Activated naive CD4-positive, alpha-beta T cell treated with anti-CD3 and anti-CD28 coated beads, Interleukin-2, amount 10 ng/mL, durations not matched to agents 7 days and 5 days (primary cell): ENCODE results near the gene MIAT.
"Not testable (repeated sequence)": the region's sequence is repeated elsewhere in the genome, so short reads cannot be mapped to it uniquely, and the experiment has no call there.

ENCODE experiments used
- CTCF ChIA-PET: fragments of 350-600 bp; sonication (Branson Sonifier 250); formaldehyde crosslinking; loops from one replicate; lab custom pipeline; 2021; ENCODE audit warnings: antibody characterized with exemption; lab: Charles Lee
- DNase-seq: peaks from one replicate; pipeline ENCODE4 v3.0.0-alpha.2; 2020
- H3K27ac Mint-ChIP-seq: one replicate; pipeline ENCODE4 v1.8.0; 2021; ENCODE audit warnings: mild to moderate bottlenecking, moderate library complexity, mixed read lengths
- H3K27me3 Mint-ChIP-seq: one replicate; pipeline ENCODE4 v1.8.0; 2021; ENCODE audit warnings: mild to moderate bottlenecking, mixed read lengths
- H3K36me3 Mint-ChIP-seq: one replicate; pipeline ENCODE4 v1.8.0; 2021; ENCODE audit warnings: mixed read lengths
- H3K4me1 Mint-ChIP-seq: one replicate; pipeline ENCODE4 v1.8.0; 2021; ENCODE audit warnings: mixed read lengths
- H3K4me3 Mint-ChIP-seq: one replicate; pipeline ENCODE4 v1.8.0; 2021; ENCODE audit warnings: mild to moderate bottlenecking, moderate library complexity, mixed read lengths
- H3K9me3 Mint-ChIP-seq: one replicate; pipeline ENCODE4 v1.8.0; 2021; ENCODE audit warnings: mixed read lengths

The MIAT gene

DNA sequence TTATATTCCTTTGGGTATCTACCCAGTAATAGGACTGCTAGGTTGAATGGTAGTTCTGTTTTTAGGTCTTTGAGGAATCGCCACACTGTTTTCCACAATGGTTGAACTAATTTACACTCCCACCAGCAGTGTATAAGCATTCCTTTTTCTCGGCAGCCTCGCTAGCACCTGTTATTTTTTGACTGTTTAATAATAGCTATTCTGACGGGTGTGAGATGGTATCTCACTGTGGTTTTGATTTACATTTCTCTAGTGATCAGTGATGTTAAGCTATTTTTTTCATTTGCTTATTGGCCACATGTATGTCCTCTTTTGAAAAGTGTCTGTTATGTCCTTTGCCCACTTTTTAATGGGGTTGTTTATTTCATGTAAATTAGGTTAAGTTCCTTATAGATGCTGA, 48.0 kb downstream of the MIAT start:
- H3K27ac Mint-ChIP-seq, DNase-seq, H3K27me3 Mint-ChIP-seq, H3K4me1 Mint-ChIP-seq, CTCF ChIA-PET, H3K4me3 Mint-ChIP-seq, H3K9me3 Mint-ChIP-seq: not testable (repeated sequence)
- peaks cover 22% of the 10 kb centered on the region for H3K36me3 Mint-ChIP-seq

DNA sequence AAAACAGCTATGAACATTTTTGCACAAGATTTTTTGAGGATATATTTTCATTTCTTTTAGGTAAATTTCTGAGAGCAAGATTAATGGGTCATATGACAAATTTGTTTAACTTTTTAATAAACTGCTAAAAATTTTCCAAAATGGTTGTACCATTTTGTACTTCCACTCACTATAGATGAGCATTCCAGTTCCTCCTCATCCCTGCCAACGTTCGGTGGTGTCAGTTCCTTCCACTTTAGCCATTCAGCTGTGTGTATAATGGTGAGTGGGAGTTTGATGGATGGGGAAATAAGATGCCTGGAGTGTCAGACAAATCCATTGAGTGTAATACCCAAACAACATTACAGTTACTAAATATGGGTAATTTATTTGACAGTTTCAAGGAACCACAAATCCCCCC, 49.7 kb downstream of the MIAT start:
- Mint-ChIP-seq H3K36me3 (peaks cover 30% of the 10 kb centered on the region), H3K27ac (no peak overlapping the region), H3K27me3 (no peaks in the 10 kb centered on the region), H3K4me3 (no peak overlapping the region), H3K9me3 (peaks cover 3% of the 10 kb centered on the region), H3K4me1 (peaks cover 8% of the 10 kb centered on the region)
- DNase-seq = no peak
- CTCF ChIA-PET = no interaction called here

DNA sequence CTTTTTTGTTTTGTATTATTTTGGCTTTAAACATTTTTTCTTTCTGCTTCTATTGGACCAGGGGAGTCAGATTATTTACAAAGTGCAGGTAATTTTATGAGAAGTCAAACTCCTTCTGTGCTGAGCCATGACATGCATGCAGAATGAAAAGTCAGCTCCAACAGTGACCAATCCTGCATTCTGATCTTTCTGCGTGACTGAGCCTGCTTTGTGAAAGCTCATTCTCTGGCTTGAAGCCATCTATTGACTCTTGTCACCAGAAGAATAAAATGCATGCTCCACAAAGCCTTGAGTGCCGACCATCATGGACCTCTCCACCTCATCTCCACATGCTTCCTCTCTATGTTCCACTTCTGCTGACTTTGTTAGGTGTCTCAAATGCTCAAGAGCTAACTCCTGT, 50.2 kb downstream of the MIAT start:
- Mint-ChIP-seq H3K9me3 (peaks cover 3% of the 10 kb centered on the region), H3K4me1 (peaks cover 8% of the 10 kb centered on the region), H3K27ac (no peak overlapping the region), H3K4me3 (no peak overlapping the region), H3K36me3 (peaks cover 30% of the 10 kb centered on the region), H3K27me3 (no peaks in the 10 kb centered on the region)
- DNase-seq = no peak
- CTCF ChIA-PET = no interaction called here

GRCh38 chr22:26708256-26709009, 51.0 kb downstream of the MIAT start:
- H3K4me3 Mint-ChIP-seq = no peak overlapping the region
- DNase-seq = no peak
- no peak overlapping the region for H3K27ac Mint-ChIP-seq
- H3K4me1 Mint-ChIP-seq = peaks cover 8% of the 10 kb centered on the region
- H3K27me3 Mint-ChIP-seq = no peaks in the 10 kb centered on the region
- H3K36me3 Mint-ChIP-seq = peaks cover 30% of the 10 kb centered on the region
- CTCF ChIA-PET = no interaction called here
- peaks cover 3% of the 10 kb centered on the region for H3K9me3 Mint-ChIP-seq

GRCh38 chr22:26709617-26710390, 52.4 kb downstream of the MIAT start:
- no peak overlapping the region for H3K4me3 Mint-ChIP-seq
- H3K27ac Mint-ChIP-seq = no peak overlapping the region
- no peak for DNase-seq
- CTCF ChIA-PET = no interaction called here
- peaks cover 8% of the 10 kb centered on the region for H3K4me1 Mint-ChIP-seq
- H3K9me3 Mint-ChIP-seq = peaks cover 3% of the 10 kb centered on the region
- H3K36me3 Mint-ChIP-seq = peaks cover 30% of the 10 kb centered on the region
- H3K27me3 Mint-ChIP-seq = no peaks in the 10 kb centered on the region

DNA sequence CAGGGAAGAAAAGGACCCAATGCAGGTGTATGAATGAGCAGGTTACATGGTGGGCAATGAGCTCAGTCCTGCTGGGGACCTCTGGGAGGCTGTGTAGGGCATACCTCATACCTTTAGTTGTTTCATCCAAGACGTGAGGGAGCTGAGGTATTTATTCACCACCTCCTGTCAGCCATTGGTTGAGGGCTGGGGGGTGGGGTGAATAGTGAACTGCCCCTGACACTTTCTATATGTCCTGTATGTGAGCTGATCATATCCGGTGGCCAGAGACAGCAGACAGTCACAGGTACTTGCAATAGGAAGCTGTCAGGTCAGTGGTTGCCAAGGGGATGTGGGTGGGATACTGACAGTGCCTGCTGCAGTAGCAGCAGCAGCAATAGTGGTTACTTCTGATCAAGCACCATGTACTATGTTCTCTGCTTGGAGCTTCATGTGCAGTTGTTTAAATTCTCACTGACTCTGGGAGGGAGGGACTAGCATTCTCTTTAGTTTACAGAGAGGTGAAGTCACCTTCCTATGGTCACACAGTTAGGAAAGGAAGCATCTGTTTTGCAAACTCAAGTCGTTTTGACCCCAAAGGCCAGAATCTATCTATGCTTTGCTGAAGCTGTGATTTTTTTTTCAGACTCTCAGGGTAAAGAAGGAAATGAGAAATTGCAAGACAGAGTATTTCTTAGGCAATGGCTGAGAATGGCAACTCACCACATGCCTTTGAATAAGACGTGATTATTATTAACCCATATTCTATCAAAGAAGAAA, 54.0 kb downstream of the MIAT start:
- Mint-ChIP-seq H3K9me3 (peaks cover 3% of the 10 kb centered on the region), H3K27me3 (no peaks in the 10 kb centered on the region), H3K4me3 (no peak overlapping the region), H3K27ac (peak overlapping the region; percentile 24), H3K36me3 (peaks cover 31% of the 10 kb centered on the region), H3K4me1 (peaks cover 8% of the 10 kb centered on the region)
- CTCF ChIA-PET = no interaction called here
- DNase-seq = no peak

GRCh38 chr22:26712158-26712557, 54.8 kb downstream of the MIAT start:
- no peak for DNase-seq
- no peak overlapping the region for H3K4me3 Mint-ChIP-seq
- H3K9me3 Mint-ChIP-seq = peaks cover 2% of the 10 kb centered on the region
- CTCF ChIA-PET = interaction anchor here (0.7 kb wide), 1 partner anchor 21 kb away, joined by 4 read pairs; no protein-coding TSS in a partner anchor
- H3K27me3 Mint-ChIP-seq = no peaks in the 10 kb centered on the region
- peaks cover 8% of the 10 kb centered on the region for H3K4me1 Mint-ChIP-seq
- no peak overlapping the region for H3K27ac Mint-ChIP-seq
- H3K36me3 Mint-ChIP-seq = peaks cover 31% of the 10 kb centered on the region

GRCh38 chr22:26713823-26714449, 56.5 kb downstream of the MIAT start:
- DNase-seq = no peak
- Mint-ChIP-seq H3K9me3 (no peaks in the 10 kb centered on the region), H3K4me3 (no peak overlapping the region), H3K27ac (no peak overlapping the region), H3K36me3 (peaks cover 27% of the 10 kb centered on the region), H3K4me1 (peaks cover 10% of the 10 kb centered on the region), H3K27me3 (no peaks in the 10 kb centered on the region)
- CTCF ChIA-PET = no interaction called here

DNA sequence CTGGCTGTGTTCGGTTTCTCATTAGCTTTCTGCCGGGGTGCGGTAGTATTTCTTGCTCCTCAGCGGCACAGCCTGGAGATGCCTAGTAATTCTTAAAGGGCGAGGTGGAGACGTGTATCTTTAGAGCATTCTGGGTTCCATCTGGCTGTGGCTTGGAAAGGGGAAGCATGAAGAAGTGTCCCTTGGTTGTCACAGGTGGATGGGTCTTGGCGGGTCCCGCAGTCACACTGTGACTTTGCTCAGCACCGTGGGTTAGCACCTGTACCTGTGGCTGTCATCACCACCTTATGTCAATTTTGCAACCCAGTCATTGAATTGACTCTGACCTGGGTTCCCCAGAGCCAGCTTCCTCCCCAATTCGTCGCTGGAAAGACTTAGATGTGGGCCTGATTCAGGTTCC, 57.6 kb downstream of the MIAT start:
- no peak for DNase-seq
- no peaks in the 10 kb centered on the region for H3K27me3 Mint-ChIP-seq
- H3K9me3 Mint-ChIP-seq = no peaks in the 10 kb centered on the region
- CTCF ChIA-PET = no interaction called here
- no peak overlapping the region for H3K4me3 Mint-ChIP-seq
- no peak overlapping the region for H3K27ac Mint-ChIP-seq
- peaks cover 29% of the 10 kb centered on the region for H3K36me3 Mint-ChIP-seq
- H3K4me1 Mint-ChIP-seq = peaks cover 10% of the 10 kb centered on the region

GRCh38 chr22:26715392-26715936, 58.1 kb downstream of the MIAT start:
- CTCF ChIA-PET = no interaction called here
- H3K4me1 Mint-ChIP-seq = peaks cover 10% of the 10 kb centered on the region
- H3K9me3 Mint-ChIP-seq = no peaks in the 10 kb centered on the region
- DNase-seq = no peak
- H3K27me3 Mint-ChIP-seq = no peaks in the 10 kb centered on the region
- H3K4me3 Mint-ChIP-seq = no peak overlapping the region
- peaks cover 31% of the 10 kb centered on the region for H3K36me3 Mint-ChIP-seq
- H3K27ac Mint-ChIP-seq = no peak overlapping the region

DNA sequence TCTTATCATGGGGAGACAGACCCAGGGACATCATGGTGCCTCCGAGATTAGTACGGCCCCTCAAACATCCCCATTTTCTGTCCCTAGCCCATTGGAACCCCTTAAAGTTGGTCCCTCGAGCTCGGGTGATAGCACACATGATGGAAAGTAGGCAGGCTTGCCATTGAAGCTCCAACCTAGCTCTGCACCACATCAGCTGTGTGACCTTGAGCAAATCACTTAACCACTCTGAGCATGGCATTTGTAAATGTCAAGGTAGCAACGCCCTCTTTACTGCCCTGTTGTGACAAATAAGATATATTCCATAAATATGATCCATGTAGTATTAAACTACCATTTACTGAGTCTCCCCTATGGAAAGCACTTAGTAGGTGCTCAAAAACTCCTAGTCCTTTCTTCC, 61.1 kb downstream of the MIAT start:
- Mint-ChIP-seq H3K27me3 (no peaks in the 10 kb centered on the region), H3K36me3 (peaks cover 41% of the 10 kb centered on the region), H3K4me1 (peaks cover 2% of the 10 kb centered on the region), H3K4me3 (no peak overlapping the region), H3K9me3 (no peaks in the 10 kb centered on the region), H3K27ac (no peak overlapping the region)
- CTCF ChIA-PET = no interaction called here
- DNase-seq = no peak

- peaks cover 2% of the 10 kb centered on the region for H3K4me1 Mint-ChIP-seq
- peaks cover 45% of the 10 kb centered on the region for H3K36me3 Mint-ChIP-seq
- DNase-seq = no peak
- no peaks in the 10 kb centered on the region for H3K27me3 Mint-ChIP-seq
- H3K4me3 Mint-ChIP-seq = no peak overlapping the region
- no peaks in the 10 kb centered on the region for H3K9me3 Mint-ChIP-seq
- no peak overlapping the region for H3K27ac Mint-ChIP-seq
- CTCF ChIA-PET = no interaction called here
Observed at GRCh38 chr22:26718905-26719304, 61.5 kb downstream of the MIAT start.

GRCh38 chr22:26722159-26722558, 64.8 kb downstream of the MIAT start:
- H3K4me3 Mint-ChIP-seq = no peak overlapping the region
- DNase-seq = no peak
- H3K9me3 Mint-ChIP-seq = no peaks in the 10 kb centered on the region
- H3K27ac Mint-ChIP-seq = no peak overlapping the region
- H3K4me1 Mint-ChIP-seq = peaks cover 2% of the 10 kb centered on the region
- peaks cover 55% of the 10 kb centered on the region for H3K36me3 Mint-ChIP-seq
- H3K27me3 Mint-ChIP-seq = no peaks in the 10 kb centered on the region
- CTCF ChIA-PET = no interaction called here

- DNase-seq = no peak
- Mint-ChIP-seq H3K27ac (no peak overlapping the region), H3K27me3 (no peaks in the 10 kb centered on the region), H3K4me1 (no peaks in the 10 kb centered on the region), H3K9me3 (no peaks in the 10 kb centered on the region), H3K36me3 (peaks cover 56% of the 10 kb centered on the region), H3K4me3 (no peak overlapping the region)
- CTCF ChIA-PET = no interaction called here
Observed at GRCh38 chr22:26724414-26724813, 67.0 kb downstream of the MIAT start.
